OCI-LY3 (cell line): ENCODE results near the gene CISD3.

ENCODE experiments used
- H2AFZ ChIP-seq: fragments of 200-600, 300-600 bp; shearing (Covaris generic); 2 replicates; pipeline ENCODE4 v1.6.0; 2014; ENCODE audit warnings: antibody characterized with exemption, low read depth, low read length
- H3K27ac ChIP-seq: fragments of 200-600, 300-600 bp; sonication (generic); 2 replicates; pipeline ENCODE4 v1.5.1; 2014; ENCODE audit warnings: mild to moderate bottlenecking, low read length, moderate library complexity, mixed read lengths
- H3K27me3 ChIP-seq: fragments of 200-600, 300-600 bp; sonication (generic); 2 replicates; pipeline ENCODE4 v1.6.1; 2014; ENCODE audit warnings: low read depth, low read length, mixed read lengths
- H3K36me3 ChIP-seq: fragments of 200-600, 300-600 bp; sonication (generic); replicated peaks from 2 replicates; pipeline ENCODE3; 2014; ENCODE audit warnings: low read depth, low read length, mixed read lengths
- H3K4me1 ChIP-seq: fragments of 300-600, 200-600 bp; sonication (generic); 2 replicates; pipeline ENCODE4 v1.6.1; 2014; ENCODE audit warnings: low read length, mixed read lengths
- H3K4me2 ChIP-seq: fragments of 200-600, 300-600 bp; sonication (generic); 2 replicates; pipeline ENCODE4 v1.6.1; 2014; ENCODE audit warnings: low read length, mixed read lengths
- H3K4me3 ChIP-seq: fragments of 300-600, 200-600 bp; sonication (generic); 2 replicates; pipeline ENCODE4 v1.5.1; 2014; ENCODE audit warnings: antibody characterized with exemption, mild to moderate bottlenecking, low read length, moderate library complexity
- H3K79me2 ChIP-seq: fragments of 300-600, 200-600 bp; shearing (Covaris generic); 2 replicates; pipeline ENCODE4 v1.6.1; 2014; ENCODE audit warnings: mild to moderate bottlenecking, low read length, mixed read lengths
- H3K9ac ChIP-seq: fragments of 300-600, 200-600 bp; shearing (Covaris generic); 2 replicates; pipeline ENCODE4 v1.6.0; 2014; ENCODE audit warnings: mild to moderate bottlenecking, low read length, moderate library complexity
- H3K9me3 ChIP-seq: fragments of 200-600, 300-600 bp; shearing (Covaris generic); 2 replicates; pipeline ENCODE4 v1.6.1; 2014; ENCODE audit warnings: low read length, mixed read lengths; ENCODE audit not compliant: insufficient read depth
- H4K20me1 ChIP-seq: fragments of 200-600, 300-600 bp; sonication (generic); 2 replicates; pipeline ENCODE4 v1.6.1; 2016; ENCODE audit warnings: low read length, mixed read lengths; ENCODE audit not compliant: insufficient read depth
- EZH2phosphoT487 ChIP-seq: fragments of 200-600 bp; shearing (Covaris generic); IDR thresholded peaks from 2 replicates; pipeline ENCODE4 v1.6.1; 2018; ENCODE audit warnings: antibody characterized with exemption, mixed run types, low read depth
- TF ChIP-seq, protein P1 (sequence below): fragments of 200-600, 300-600 bp; sonication (generic); IDR thresholded peaks from 2 replicates; pipeline ENCODE4 v1.5.1; 2014; ENCODE audit warnings: antibody characterized with exemption, low read length, low read depth

CISD3 gene

DNA sequence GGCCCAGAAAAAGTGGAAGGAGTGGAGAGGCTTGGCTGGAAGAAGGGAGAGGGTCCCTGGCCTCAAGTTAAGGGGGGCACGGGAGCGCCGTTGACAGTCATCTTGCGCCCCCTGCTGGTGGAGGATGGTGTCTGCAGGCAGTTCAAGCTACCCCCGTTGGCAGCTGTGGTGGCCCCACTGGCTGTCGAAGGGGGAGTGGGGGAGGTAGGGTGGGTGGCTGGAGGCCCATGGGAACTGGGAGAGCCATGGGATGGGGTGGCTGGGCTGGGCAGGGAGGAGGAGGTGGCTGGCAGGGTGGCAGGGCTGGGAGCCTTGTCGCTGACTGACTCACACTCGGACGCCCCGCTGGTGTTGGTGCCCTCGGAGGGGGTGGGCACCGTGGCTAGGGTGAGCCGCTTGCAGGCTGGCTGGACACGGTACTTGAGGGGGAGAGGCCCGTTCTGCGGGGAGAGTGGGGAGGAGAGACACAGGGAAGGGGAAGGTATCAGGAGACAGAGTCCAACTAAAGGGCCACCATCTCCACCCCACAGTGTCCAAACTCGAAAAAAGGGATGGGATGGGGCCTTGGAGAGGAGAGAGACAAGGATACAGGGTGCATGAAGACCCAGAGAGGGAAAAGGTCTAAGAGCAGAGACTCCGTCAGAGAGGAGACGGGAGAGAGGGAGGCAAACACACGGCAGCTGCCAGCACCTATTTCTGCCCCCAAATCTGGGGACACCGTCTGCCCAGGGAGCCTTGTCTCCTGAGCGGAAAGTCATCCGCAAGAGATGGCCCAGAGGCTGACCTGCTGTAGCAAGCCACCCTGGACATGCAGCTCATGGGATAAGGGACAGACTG, 5.2 kb downstream of the CISD3 start:
- no peak overlapping the region for H3K27ac ChIP-seq
- peaks cover 11% of the 10 kb centered on the region; the same call in 1 of the 2 replicates for H3K79me2 ChIP-seq
- peaks cover 11% of the 10 kb centered on the region for H3K4me1 ChIP-seq
- no peaks in the 10 kb centered on the region for H4K20me1 ChIP-seq
- no peak overlapping the region for H2AFZ ChIP-seq
- no peak for TF ChIP-seq EZH2phosphoT487
- TF ChIP-seq, protein P1, sequence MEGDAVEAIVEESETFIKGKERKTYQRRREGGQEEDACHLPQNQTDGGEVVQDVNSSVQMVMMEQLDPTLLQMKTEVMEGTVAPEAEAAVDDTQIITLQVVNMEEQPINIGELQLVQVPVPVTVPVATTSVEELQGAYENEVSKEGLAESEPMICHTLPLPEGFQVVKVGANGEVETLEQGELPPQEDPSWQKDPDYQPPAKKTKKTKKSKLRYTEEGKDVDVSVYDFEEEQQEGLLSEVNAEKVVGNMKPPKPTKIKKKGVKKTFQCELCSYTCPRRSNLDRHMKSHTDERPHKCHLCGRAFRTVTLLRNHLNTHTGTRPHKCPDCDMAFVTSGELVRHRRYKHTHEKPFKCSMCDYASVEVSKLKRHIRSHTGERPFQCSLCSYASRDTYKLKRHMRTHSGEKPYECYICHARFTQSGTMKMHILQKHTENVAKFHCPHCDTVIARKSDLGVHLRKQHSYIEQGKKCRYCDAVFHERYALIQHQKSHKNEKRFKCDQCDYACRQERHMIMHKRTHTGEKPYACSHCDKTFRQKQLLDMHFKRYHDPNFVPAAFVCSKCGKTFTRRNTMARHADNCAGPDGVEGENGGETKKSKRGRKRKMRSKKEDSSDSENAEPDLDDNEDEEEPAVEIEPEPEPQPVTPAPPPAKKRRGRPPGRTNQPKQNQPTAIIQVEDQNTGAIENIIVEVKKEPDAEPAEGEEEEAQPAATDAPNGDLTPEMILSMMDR, result peak; percentile 84
- H3K27me3 ChIP-seq, result no peaks in the 10 kb centered on the region
- no peak overlapping the region for H3K9ac ChIP-seq
- H3K4me2 ChIP-seq, result no peak overlapping the region
- no peak overlapping the region for H3K4me3 ChIP-seq
- H3K36me3 ChIP-seq, result peaks cover 11% of the 10 kb centered on the region
- H3K9me3 ChIP-seq, result no peaks in the 10 kb centered on the region

DNA sequence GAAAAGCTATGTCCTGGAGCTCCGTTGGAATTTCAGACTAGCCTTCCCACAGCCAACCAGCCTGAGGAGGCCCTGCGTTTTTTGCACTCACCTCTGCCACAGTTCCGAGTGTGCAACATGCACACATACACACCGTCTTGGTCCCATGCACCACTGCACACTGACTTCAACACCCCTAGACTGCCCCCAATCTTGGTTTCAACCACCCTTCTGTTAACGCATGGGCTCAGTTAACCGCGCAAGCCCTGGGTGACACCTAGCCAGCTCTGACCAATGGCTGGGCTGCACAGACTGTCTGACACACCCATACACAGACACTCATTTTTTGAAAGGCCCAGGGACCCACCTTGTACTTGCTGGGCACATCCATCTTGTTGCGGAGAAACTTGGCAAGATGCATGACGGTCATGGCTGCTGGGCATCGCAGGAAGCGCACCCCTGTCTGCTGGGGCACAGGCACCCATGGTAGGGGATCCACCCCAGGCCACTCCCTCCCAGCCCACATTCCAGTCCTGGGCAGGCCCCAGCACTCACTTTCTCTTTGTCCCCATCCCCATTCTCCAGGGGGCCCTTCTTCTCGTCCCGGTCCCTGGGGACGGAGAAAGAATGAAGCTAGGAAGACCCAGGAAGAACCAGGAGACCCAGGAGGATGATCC, 8.0 kb downstream of the CISD3 start:
- H2AFZ ChIP-seq, result no peak overlapping the region
- H3K79me2 ChIP-seq, result peaks cover 23% of the 10 kb centered on the region
- H3K9ac ChIP-seq, result no peak overlapping the region
- no peaks in the 10 kb centered on the region for H3K27me3 ChIP-seq
- H3K27ac ChIP-seq, result no peak overlapping the region
- H3K4me1 ChIP-seq, result 0 out of 2 replicates have a peak, but pooled peaks cover 4% of the 10 kb centered on the region
- TF ChIP-seq, protein P1, result no peak
- no peak for TF ChIP-seq EZH2phosphoT487
- H4K20me1 ChIP-seq, result peaks cover 2% of the 10 kb centered on the region; the same call in 1 of the 2 replicates
- H3K9me3 ChIP-seq, result no peaks in the 10 kb centered on the region
- H3K36me3 ChIP-seq, result peaks cover 15% of the 10 kb centered on the region
- H3K4me3 ChIP-seq, result no peak overlapping the region
- H3K4me2 ChIP-seq, result no peak overlapping the region

DNA sequence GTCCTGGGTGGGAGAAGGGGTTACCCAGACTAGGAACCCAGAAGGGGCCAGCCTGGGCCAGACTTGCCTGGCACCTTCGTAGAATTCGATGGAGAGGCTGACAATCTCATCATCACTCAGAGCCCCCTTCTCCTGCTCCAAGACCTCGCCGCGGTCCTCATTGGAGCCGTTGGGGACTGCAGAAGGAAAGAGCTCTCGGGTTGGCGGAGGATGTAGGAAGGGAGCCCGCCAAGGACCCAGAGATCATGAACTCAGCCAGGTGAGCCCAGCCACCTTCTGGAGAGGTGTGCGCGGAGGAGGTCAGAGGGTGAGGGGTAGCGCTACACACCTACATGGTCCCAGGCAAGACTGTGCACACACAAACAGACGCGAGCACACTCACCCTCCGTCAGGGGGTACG, 8.5 kb downstream of the CISD3 start:
- no peaks in the 10 kb centered on the region for H3K9me3 ChIP-seq
- peaks cover 15% of the 10 kb centered on the region for H3K36me3 ChIP-seq
- no peak overlapping the region for H3K27ac ChIP-seq
- H3K4me2 ChIP-seq, result no peak overlapping the region
- TF ChIP-seq EZH2phosphoT487, result no peak
- TF ChIP-seq, protein P1, result no peak
- H3K4me1 ChIP-seq, result 0 out of 2 replicates have a peak, but pooled peaks cover 3% of the 10 kb centered on the region
- peaks cover 27% of the 10 kb centered on the region for H3K79me2 ChIP-seq
- H4K20me1 ChIP-seq, result peaks cover 2% of the 10 kb centered on the region; the same call in 1 of the 2 replicates
- no peak overlapping the region for H3K9ac ChIP-seq
- no peaks in the 10 kb centered on the region for H3K27me3 ChIP-seq
- no peak overlapping the region for H3K4me3 ChIP-seq
- H2AFZ ChIP-seq, result no peak overlapping the region

DNA sequence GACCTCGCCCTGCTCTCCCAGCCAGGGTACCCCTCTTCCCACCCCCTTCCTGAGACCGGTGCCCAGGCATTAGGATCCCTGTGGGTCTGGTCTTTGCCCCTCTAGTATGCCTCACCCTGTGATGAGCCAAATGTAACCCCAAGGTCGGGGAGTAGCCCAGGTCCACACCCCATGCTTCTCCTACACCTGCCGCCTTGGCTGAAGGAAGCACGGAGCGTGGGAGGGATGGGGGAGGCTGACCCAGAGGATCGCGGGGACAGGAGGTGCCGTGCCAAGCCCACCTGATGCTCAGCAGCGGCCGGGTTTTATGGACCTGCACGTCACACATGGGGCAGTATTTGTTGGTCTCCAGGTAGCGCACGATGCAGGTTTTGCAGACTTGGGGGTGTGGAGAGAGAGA, 9.2 kb downstream of the CISD3 start:
- Histone ChIP-seq H3K4me3 (no peak overlapping the region), H3K27me3 (no peaks in the 10 kb centered on the region), H3K4me1 (no peaks in the 10 kb centered on the region), H4K20me1 (peaks cover 2% of the 10 kb centered on the region; the same call in 1 of the 2 replicates), H2AFZ (no peak overlapping the region), H3K36me3 (peaks cover 15% of the 10 kb centered on the region), H3K27ac (no peak overlapping the region), H3K9me3 (no peaks in the 10 kb centered on the region), H3K9ac (no peak overlapping the region), H3K4me2 (no peak overlapping the region), H3K79me2 (peaks cover 33% of the 10 kb centered on the region)
- no peak for TF ChIP-seq EZH2phosphoT487
- TF ChIP-seq, protein P1, result no peak
